ENCODE data around the gene PRAC1. TPM values are rescaled to one million over a fixed set of nuclear protein-coding genes. Genes with fewer than 3 reads are reported as not detected.

PRAC1 gene
- total and polyA plus RNA-seq, 10 of the 15 experiments (the other 5 are each of a cell fraction or from before 2014, with no cell fraction given) = not detected

DNA sequence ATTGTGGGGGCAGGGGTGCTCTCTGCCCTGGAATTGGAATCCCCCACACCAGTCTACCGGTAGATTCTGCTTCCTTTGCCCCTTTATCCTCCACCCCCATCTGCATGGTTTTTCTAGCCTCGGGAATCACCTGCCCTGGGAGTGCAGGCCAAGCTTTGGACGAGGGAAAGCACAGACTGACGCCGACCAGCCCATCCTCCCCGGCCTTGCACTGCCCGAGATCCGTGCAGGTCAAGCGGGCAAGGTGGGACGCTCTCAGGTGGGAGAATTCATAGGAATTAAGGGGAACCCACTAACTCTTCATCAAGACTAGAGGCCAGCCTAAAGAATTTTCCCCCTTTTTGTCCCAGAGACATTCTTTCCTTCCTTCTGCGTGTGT, 16.1 kb upstream of the PRAC1 start:
- POLR2A ChIA-PET = no interaction called here
- Histone ChIP-seq H3K9me3 (replicated peaks; ENCODE audit: control insufficient read depth, insufficient read depth, low read length) (no peaks in the 10 kb centered on the region), H3K4me2 (ENCODE audit: control insufficient read depth, insufficient read depth) (no peak overlapping the region), H3K27ac (ENCODE audit: control insufficient read depth, insufficient read depth) (no peak overlapping the region), H3K27me3 (replicated peaks in 1 of 2; ENCODE audit: control insufficient read depth in 2 of 2, insufficient read depth in 2 of 2, low read length in 1 of 2) (peaks cover 20 to 43% of the 10 kb centered on the region in 2 experiments), H3K4me3 (no peak overlapping the region), H3K79me2 (ENCODE audit: control insufficient read depth, insufficient read depth, low read length) (no peaks in the 10 kb centered on the region), H4K20me1 (ENCODE audit: control insufficient read depth, insufficient read depth) (no peaks in the 10 kb centered on the region), H3K4me1 (ENCODE audit: control insufficient read depth, insufficient read depth, low read length) (no peaks in the 10 kb centered on the region), H3K36me3 (ENCODE audit: control insufficient read depth in 2 of 2, insufficient read depth in 2 of 2, low read length in 1 of 2) (no peaks in the 10 kb centered on the region), H2AFZ (ENCODE audit: control insufficient read depth, low read depth, low read length) (no peak overlapping the region), H3K9ac (ENCODE audit: control insufficient read depth, insufficient read depth, low read length) (no peak overlapping the region)
- in situ Hi-C loops (cut with MboI) = no loop called here
- no peak for FAIRE-seq
- TF ChIP-seq PAX8 (IDR thresholded peaks at IDR 0.05) (no peak), USF1 (IDR thresholded peaks at IDR 0.05; ENCODE audit: borderline replicate concordance, extremely low read length, insufficient read depth, low read depth, low read length) (no peak), HDAC2 (IDR thresholded peaks at IDR 0.05) (no peak), BCLAF1 (IDR thresholded peaks at IDR 0.05) (no peak), JUNB (IDR thresholded peaks at IDR 0.05) (no peak), SPI1 (IDR thresholded peaks at IDR 0.05; ENCODE audit: borderline replicate concordance, insufficient read depth, low read depth, low read length) (no peak), ZNF622 (IDR thresholded peaks at IDR 0.05) (no peak), CREM (IDR thresholded peaks at IDR 0.05; ENCODE audit: low read depth) (no peak)
- TF ChIP-seq, protein P1, sequence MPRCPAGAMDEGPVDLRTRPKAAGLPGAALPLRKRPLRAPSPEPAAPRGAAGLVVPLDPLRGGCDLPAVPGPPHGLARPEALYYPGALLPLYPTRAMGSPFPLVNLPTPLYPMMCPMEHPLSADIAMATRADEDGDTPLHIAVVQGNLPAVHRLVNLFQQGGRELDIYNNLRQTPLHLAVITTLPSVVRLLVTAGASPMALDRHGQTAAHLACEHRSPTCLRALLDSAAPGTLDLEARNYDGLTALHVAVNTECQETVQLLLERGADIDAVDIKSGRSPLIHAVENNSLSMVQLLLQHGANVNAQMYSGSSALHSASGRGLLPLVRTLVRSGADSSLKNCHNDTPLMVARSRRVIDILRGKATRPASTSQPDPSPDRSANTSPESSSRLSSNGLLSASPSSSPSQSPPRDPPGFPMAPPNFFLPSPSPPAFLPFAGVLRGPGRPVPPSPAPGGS (IDR thresholded peaks at IDR 0.05; ENCODE audit: borderline replicate concordance, insufficient read depth, low read depth, low read length, poor library complexity, severe bottlenecking) = no peak
- RAD21 ChIA-PET (ENCODE audit: unreplicated experiment) = no interaction called here
- intact Hi-C loops (cut with micrococcal nuclease; ENCODE audit: unreplicated experiment) = no loop called here
- no peak for DNase-seq (ENCODE audit: low read depth, low spot score)
- CTCF ChIA-PET = interaction anchor here (1.0 to 2.0 kb wide), 3 partner anchors 14 to 65 kb away, joined by 4 to 9 read pairs (median 5); no protein-coding TSS in a partner anchor
- SMC1A ChIA-PET (ENCODE audit: uncharacterized antibody, unreplicated experiment) = no interaction called here
- ATAC-seq = no peak
- BruUV-seq (replicated peaks) = no TSS peak
- WGBS (ENCODE audit: insufficient coverage, insufficient replicate concordance, low lambda C conversion rate, missing lambda C conversion rate) = 16% methylated on average over 11 of the region's 11 CpGs

Data from GM12878 (cell line).